Measurements from ENCODE around the gene CTRB2. TPM values are rescaled to one million over a fixed set of nuclear protein-coding genes. Genes with fewer than 3 reads are reported as not detected.
"Not testable (repeated sequence)": the region's sequence is repeated elsewhere in the genome, so short reads cannot be mapped to it uniquely, and the experiment has no call there.

Gene CTRB2
- total and polyA plus RNA-seq, 2 of the 8 experiments (the other 6 are each of a cell fraction or from before 2014, with no cell fraction given) = not detected

DNA sequence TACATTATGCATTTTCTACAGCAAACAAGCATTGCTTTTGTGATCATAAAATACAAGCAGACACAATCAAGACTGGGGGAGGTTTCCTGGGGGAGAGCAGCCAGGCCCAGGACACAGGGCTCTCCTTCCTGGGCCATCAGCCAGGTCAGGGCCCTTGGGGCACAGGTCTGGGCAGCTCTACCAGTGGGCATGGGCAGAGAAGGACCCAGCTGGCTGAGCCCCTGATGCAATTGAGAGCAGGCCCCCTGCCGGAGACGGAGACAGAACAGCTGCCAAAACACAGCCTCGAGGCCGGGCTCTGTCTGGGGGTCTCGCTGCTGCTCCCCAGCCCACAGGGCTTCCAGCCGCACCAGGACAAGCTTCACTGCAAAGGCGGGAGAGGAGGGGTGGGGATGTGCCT is 33.7 kb upstream of the CTRB2 start:
- not testable (repeated sequence) for H3K4ac ChIP-seq (replicated peaks; ENCODE audit: insufficient read length, low read depth, low read length); H2BK20ac ChIP-seq (ENCODE audit: low read length); H3K4me3 ChIP-seq (ENCODE audit: extremely low read depth in 1 of 4, insufficient read depth in 2 of 4, low read depth in 3 of 4, low read length in 4 of 4); H3K18ac ChIP-seq (ENCODE audit: extremely low read depth, low read length); H4K5ac ChIP-seq (ENCODE audit: insufficient read length, low read depth, low read length); H2BK12ac ChIP-seq (ENCODE audit: low read depth, low read length); H3K56ac ChIP-seq (replicated peaks; ENCODE audit: insufficient read length, low read depth, low read length); H2BK15ac ChIP-seq (ENCODE audit: low read length); H3K27ac ChIP-seq (ENCODE audit: low read depth, low read length); H3K4me2 ChIP-seq (ENCODE audit: insufficient read depth in 1 of 2, low read depth in 2 of 2, low read length in 2 of 2); H2AK5ac ChIP-seq (ENCODE audit: low read depth, low read length); H3K9ac ChIP-seq (replicated peaks in 1 of 4; ENCODE audit: extremely low read depth in 1 of 4, low read depth in 3 of 4, low read length in 3 of 4); H2BK5ac ChIP-seq (ENCODE audit: low read depth, low read length); H4K91ac ChIP-seq (replicated peaks; ENCODE audit: insufficient read length, low read length); H3K23ac ChIP-seq (ENCODE audit: insufficient read length); H3K27me3 ChIP-seq (replicated peaks in 1 of 4; ENCODE audit: control insufficient read depth in 3 of 4, extremely low read depth in 1 of 4, insufficient read depth in 3 of 4, low read length in 3 of 4); H2BK120ac ChIP-seq (replicated peaks; ENCODE audit: low read depth, low read length); H3K9me3 ChIP-seq (ENCODE audit: insufficient read depth in 2 of 2, low read depth in 1 of 2, low read length in 1 of 2); FAIRE-seq; H3K23me2 ChIP-seq (ENCODE audit: low read depth, low read length); H2AFZ ChIP-seq (ENCODE audit: low read length); H4K8ac ChIP-seq (ENCODE audit: extremely low read depth, insufficient read depth, low read length); DNase-seq (ENCODE audit: low read depth in 1 of 2, low spot score in 2 of 2); H3K14ac ChIP-seq (ENCODE audit: insufficient read length)
- CTCF ChIA-PET (ENCODE audit: partially characterized antibody) = interaction anchor here (1.4 to 10.8 kb wide), 2 partner anchors 9 to 27 kb away, joined by 3 to 236 read pairs; partner anchors contain the start of gene BCAR1
- H3K4me1 ChIP-seq (replicated peaks in 1 of 4; ENCODE audit: control insufficient read depth in 3 of 4, insufficient read depth in 4 of 4, low read length in 3 of 4) = peaks cover 0 to 24% (median 19%) of the 10 kb centered on the region in 4 experiments; a peak in 5 of 7 replicates
- H4K20me1 ChIP-seq (replicated peaks in 1 of 2; ENCODE audit: control insufficient read depth in 1 of 2, insufficient read depth in 2 of 2, low read length in 2 of 2) = peaks cover 31 to 50% of the 10 kb centered on the region in 2 experiments
- H3K36me3 ChIP-seq (ENCODE audit: control insufficient read depth in 2 of 4, insufficient read depth in 4 of 4, low read length in 3 of 4) = peaks cover 0 to 36% (median 13%) of the 10 kb centered on the region in 4 experiments; a peak in 6 of 8 replicates
- H3K79me1 ChIP-seq (ENCODE audit: low read depth, low read length) = peaks cover 13% of the 10 kb centered on the region; the same call in 1 of the 2 replicates
- WGBS, 2 experiments (ENCODE audit: extremely low coverage in 1 of 2, insufficient coverage in 1 of 2, insufficient read length in 1 of 2, insufficient replicate concordance in 2 of 2, low coverage in 1 of 2, low lambda C conversion rate in 2 of 2, missing lambda C conversion rate in 1 of 2) = 98% methylated on average over 7 of the region's 7 CpGs; no CpG with 5 or more reads in 1 of the 2 experiments
- peaks cover 0 to 66% of the 10 kb centered on the region in 2 experiments; a peak in 2 of 4 replicates for H3K79me2 ChIP-seq (ENCODE audit: control insufficient read depth in 1 of 2, insufficient read depth in 2 of 2, low read length in 2 of 2)
- POLR2A ChIA-PET (ENCODE audit: partially characterized antibody) = interaction anchor here (1.2 to 22.7 kb wide), 3 partner anchors 9 to 14 kb away, joined by 3 to 375 read pairs (median 3); partner anchors contain the start of gene BCAR1
